Activated naive CD4-positive, alpha-beta T cell treated with anti-CD3 and anti-CD28 coated beads, Interleukin-2, amount 10 ng/mL, durations not matched to agents 5 hours and 36 hours (primary cell): ENCODE results near the gene ADORA3. TPM values are rescaled to one million over a fixed set of nuclear protein-coding genes. Genes with fewer than 3 reads are reported as not detected.

Experiments used
- total RNA-seq, 2 experiments: library from RNA; stranded (reverse); gene quantifications; one replicate each; pipeline ENCODE4 v1.2.3, GENCODE V29; 2021

Gene ADORA3
- under 1 TPM in 1 of 2 experiments, not detected in 1; 0.10 TPM for total RNA-seq

DNA sequence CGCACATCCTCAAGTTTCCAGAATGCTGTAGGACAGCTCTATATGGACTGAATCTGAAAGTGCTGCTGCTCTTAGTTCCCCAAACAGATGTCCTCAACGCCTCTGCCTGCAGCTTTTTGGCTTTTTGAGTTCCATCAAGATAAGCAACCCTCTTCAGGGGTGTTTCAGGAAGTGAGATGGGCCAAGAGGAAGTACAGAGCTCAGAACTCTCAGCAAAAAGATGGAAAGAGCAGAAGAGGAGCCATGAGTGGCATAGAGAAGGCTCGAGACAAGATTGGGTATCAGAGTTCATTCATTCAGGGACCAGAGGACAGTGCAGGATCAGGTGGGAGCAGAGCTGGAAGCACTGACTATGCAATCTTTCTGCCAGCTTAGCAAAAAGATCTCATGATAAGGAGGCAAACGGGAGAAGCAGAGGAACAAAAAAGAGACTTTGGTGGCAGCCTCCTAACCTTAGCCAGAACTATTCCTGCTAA, at the start of gene ADORA3, which contains the start of gene TMIGD3:
TSS of gene ADORA3 (minus strand) at position 49 of the 476 bp plus-strand sequence. CDS start 279 bp downstream, outside the sequence.
TSS of gene TMIGD3 (minus strand) at position 49 of the 476 bp plus-strand sequence. CDS start 279 bp downstream, outside the sequence.

Other genes with a start within 250 kb of the ADORA3 start
- not detected for gene CHIA, start 212.8 kb downstream of the ADORA3 start, total RNA-seq
- gene OVGP1, start 75.9 kb downstream of the ADORA3 start, total RNA-seq, result 1 to 10 TPM in 1 of 2 experiments, under 1 TPM in 1; 0.91 to 1.1 TPM
- gene WDR77, start 54.4 kb downstream of the ADORA3 start, total RNA-seq, result 10 to 100 TPM; 48.2 to 49.9 TPM
- 100 to 1,000 TPM; 321 to 333 TPM for gene ATP5PB, start 54.2 kb downstream of the ADORA3 start, total RNA-seq
- gene C1orf162, start 29.6 kb downstream of the ADORA3 start, total RNA-seq, result 10 to 100 TPM; 59.0 to 60.5 TPM
- not detected for gene TMIGD3, start within 50 bp of the ADORA3 start, total RNA-seq
- 100 to 1,000 TPM; 112 to 113 TPM for gene RAP1A, start 116.2 kb upstream of the ADORA3 start, total RNA-seq
- 1 to 10 TPM; 2.2 to 2.6 TPM for gene INKA2, start 235.8 kb upstream of the ADORA3 start, total RNA-seq